COR-L47 (cell line): ENCODE results near the gene ITGA2.
"Not testable (repeated sequence)": the region's sequence is repeated elsewhere in the genome, so short reads cannot be mapped to it uniquely, and the experiment has no call there.

Experiments
- DNase-seq: peaks from one replicate; lab custom pipeline; 2025; lab: John Stamatoyannopoulos, UW

Gene ITGA2

GRCh38 chr5:52989025-52989780, at the start of gene ITGA2:
ITGA2 (plus strand) TSS chr5:52989352; CDS start chr5:52989469, 117 bp downstream.
- DNase-seq, result peak; percentile 17

- DNase-seq, result no peak
Observed at GRCh38 chr5:52943285-52943684, 45.9 kb upstream of the ITGA2 start.

GRCh38 chr5:52943808-52944207, 45.3 kb upstream of the ITGA2 start:
- DNase-seq, result no peak

GRCh38 chr5:52945040-52945439, 44.1 kb upstream of the ITGA2 start:
- DNase-seq, result no peak

GRCh38 chr5:52947208-52947607, 41.9 kb upstream of the ITGA2 start:
- DNase-seq, result peak; percentile 28

- DNase-seq, result no peak
Observed at GRCh38 chr5:52947851-52948250, 41.3 kb upstream of the ITGA2 start.

- DNase-seq, result peak; percentile 45
Observed at GRCh38 chr5:52948418-52949076, 40.6 kb upstream of the ITGA2 start.

GRCh38 chr5:52950686-52951085, 38.5 kb upstream of the ITGA2 start:
- DNase-seq, result no peak

- DNase-seq, result no peak
Observed at GRCh38 chr5:52952483-52952882, 36.7 kb upstream of the ITGA2 start.

- no peak for DNase-seq
Observed at GRCh38 chr5:52956014-52956413, 33.1 kb upstream of the ITGA2 start.

- DNase-seq, result no peak
Observed at GRCh38 chr5:52956915-52957747, 32.0 kb upstream of the ITGA2 start.

GRCh38 chr5:52961274-52961681, 27.9 kb upstream of the ITGA2 start:
- DNase-seq, result peak; percentile 78

GRCh38 chr5:52963636-52964035, 25.5 kb upstream of the ITGA2 start:
- no peak for DNase-seq

- no peak for DNase-seq
Observed at GRCh38 chr5:52964138-52964537, 25.0 kb upstream of the ITGA2 start.

GRCh38 chr5:52976157-52976556, 13.0 kb upstream of the ITGA2 start:
- DNase-seq, result not testable (repeated sequence)

GRCh38 chr5:52977264-52977897, 11.8 kb upstream of the ITGA2 start:
- DNase-seq, result no peak

GRCh38 chr5:52981507-52981906, 7.6 kb upstream of the ITGA2 start:
- no peak for DNase-seq

GRCh38 chr5:52983731-52984636, 5.2 kb upstream of the ITGA2 start:
- DNase-seq, result no peak

GRCh38 chr5:52985306-52985705, 3.8 kb upstream of the ITGA2 start:
- DNase-seq, result no peak

GRCh38 chr5:52987711-52988331, 1.3 kb upstream of the ITGA2 start:
- DNase-seq, result no peak
